Mesenchymal stem cell (in vitro differentiated cells and primary cell): Measurements from ENCODE around the gene TMPRSS4. TPM values are rescaled to one million over a fixed set of nuclear protein-coding genes. Genes with fewer than 3 reads are reported as not detected.

Experiments used
- DNase-seq: peaks from one replicate; pipeline ENCODE4 v3.0.0-alpha.2; 2013
- H2AFZ ChIP-seq: one replicate; pipeline ENCODE4 v1.6.1; 2013; ENCODE audit warnings: low read depth, mild to moderate bottlenecking, control low read depth, inconsistent platforms, low read length, moderate library complexity
- H2AK5ac ChIP-seq: 2 replicates; pipeline ENCODE4 v1.6.1; 2013; ENCODE audit warnings: low read length, moderate library complexity, mild to moderate bottlenecking, inconsistent platforms; ENCODE audit not compliant: severe bottlenecking
- H2BK120ac ChIP-seq: one replicate; pipeline ENCODE4 v1.6.1; 2013; ENCODE audit warnings: low read depth, mild to moderate bottlenecking, inconsistent platforms, low read length, moderate library complexity
- H2BK12ac ChIP-seq, 2 experiments: one replicate each; pipeline ENCODE4 v1.6.1; 2013; ENCODE audit warnings: inconsistent platforms in 2 of 2, low read length in 2 of 2, mild to moderate bottlenecking in 2 of 2, moderate library complexity in 2 of 2, control low read depth in 1 of 2
- H2BK15ac ChIP-seq: one replicate; pipeline ENCODE4 v1.6.1; 2013; ENCODE audit warnings: mild to moderate bottlenecking, low read depth, inconsistent platforms; ENCODE audit not compliant: poor library complexity, severe bottlenecking
- H2BK5ac ChIP-seq: 2 replicates; pipeline ENCODE4 v1.6.1; 2013; ENCODE audit warnings: low read depth, mild to moderate bottlenecking, low read length, control low read depth, inconsistent platforms; ENCODE audit not compliant: poor library complexity, severe bottlenecking
- H3K14ac ChIP-seq, 2 experiments: one replicate each; pipeline ENCODE4 v1.6.1; 2013; ENCODE audit warnings: inconsistent platforms in 2 of 2, low read length in 2 of 2, control low read depth in 1 of 2, mild to moderate bottlenecking in 1 of 2, moderate library complexity in 1 of 2
- H3K18ac ChIP-seq, 2 experiments: one replicate each; pipeline ENCODE4 v1.6.1; 2013; ENCODE audit warnings: inconsistent platforms in 2 of 2, low read length in 2 of 2, control low read depth in 1 of 2, low read depth in 1 of 2, mild to moderate bottlenecking in 1 of 2
- H3K23ac ChIP-seq, 2 experiments: one replicate each; pipeline ENCODE4 v1.6.1; 2013; ENCODE audit warnings: inconsistent platforms in 2 of 2, low read length in 2 of 2, mild to moderate bottlenecking in 2 of 2, moderate library complexity in 2 of 2, control low read depth in 1 of 2
- H3K27ac ChIP-seq: 2 replicates; pipeline ENCODE4 v1.5.1; 2013; ENCODE audit warnings: mild to moderate bottlenecking, moderate library complexity, low read length, control low read depth, inconsistent platforms; ENCODE audit not compliant: poor library complexity, severe bottlenecking
- H3K27me3 ChIP-seq, 2 experiments: 2 replicates each; pipeline versions ENCODE4 v1.6.1 to v1.7.0; 2013; ENCODE audit warnings: low read length in 2 of 2, mild to moderate bottlenecking in 2 of 2, moderate library complexity in 2 of 2, control low read depth in 1 of 2, inconsistent platforms in 1 of 2; ENCODE audit not compliant: control insufficient read depth in 1 of 2, insufficient read depth in 1 of 2
- H3K36me3 ChIP-seq, 2 experiments: 2 replicates each; pipeline versions ENCODE4 v1.6.1 to v1.7.0; 2013; ENCODE audit warnings: low read length in 2 of 2, control low read depth in 1 of 2, inconsistent platforms in 1 of 2, low read depth in 1 of 2, mild to moderate bottlenecking in 1 of 2; ENCODE audit not compliant: insufficient read depth in 2 of 2, control insufficient read depth in 1 of 2
- H3K4ac ChIP-seq, 2 experiments: one replicate each; pipeline ENCODE4 v1.6.1; 2013; ENCODE audit warnings: inconsistent platforms in 2 of 2, low read length in 2 of 2, mild to moderate bottlenecking in 2 of 2, moderate library complexity in 2 of 2, control low read depth in 1 of 2, low read depth in 1 of 2
- H3K4me1 ChIP-seq: 2 replicates; pipeline ENCODE4 v1.6.1; 2013; ENCODE audit warnings: low read depth, low read length, control low read depth; ENCODE audit not compliant: control insufficient read depth, insufficient read depth
- H3K4me2 ChIP-seq: 2 replicates; pipeline ENCODE4 v1.6.1; 2013; ENCODE audit warnings: low read length, mild to moderate bottlenecking, inconsistent platforms; ENCODE audit not compliant: poor library complexity, severe bottlenecking
- H3K4me3 ChIP-seq, 2 experiments: 2 replicates each; pipeline versions ENCODE4 v1.5.1 to v1.7.0; 2013; ENCODE audit warnings: low read length in 2 of 2, mild to moderate bottlenecking in 2 of 2, control low read depth in 1 of 2, low read depth in 1 of 2; ENCODE audit not compliant: insufficient read depth in 1 of 2
- H3K79me1 ChIP-seq: replicated peaks from 2 replicates; pipeline ENCODE4 v1.6.1; 2013; ENCODE audit warnings: mild to moderate bottlenecking, control low read depth, low read length, inconsistent platforms; ENCODE audit not compliant: poor library complexity, severe bottlenecking
- H3K9ac ChIP-seq: 2 replicates; pipeline ENCODE4 v1.7.0; 2013; ENCODE audit warnings: mild to moderate bottlenecking, low read length, moderate library complexity
- H3K9me3 ChIP-seq: 2 replicates; pipeline ENCODE4 v1.7.0; 2013; ENCODE audit warnings: mild to moderate bottlenecking, low read length; ENCODE audit not compliant: control insufficient read depth
- H4K8ac ChIP-seq: one replicate; pipeline ENCODE4 v1.6.1; 2013; ENCODE audit warnings: inconsistent platforms, mild to moderate bottlenecking, low read length, moderate library complexity
- H4K91ac ChIP-seq: one replicate; pipeline ENCODE4 v1.6.1; 2013; ENCODE audit warnings: mild to moderate bottlenecking, low read length, inconsistent platforms
- WGBS: methylation state at CpG from one replicate; pipeline ENCODE4 v1.1.7; 2013; ENCODE audit warnings: mixed read lengths; 5-methylcytosine and 5-hydroxymethylcytosine counted together
- polyA plus RNA-seq, 2 experiments: library from polyadenylated mRNA; stranded (reverse); fragments of 200-250 nt; gene quantifications; one replicate each; pipeline ENCODE4 v1.2.3, GENCODE V29; 2013

Gene TMPRSS4
- polyA plus RNA-seq (2013, experiment 1 of 2), result not detected
- not detected for polyA plus RNA-seq (2013, experiment 2 of 2)

GRCh38 chr11:118076754-118077281, at the start of gene TMPRSS4:
Gene TMPRSS4, plus strand, starts transcription at chr11:118077078. Its CDS starts 225 bp downstream, at chr11:118077303.
- no peak within 1 kb of the TSS for H3K14ac ChIP-seq
- 85% methylated on average over 7 of the region's 7 CpGs for WGBS
- no peak within 1 kb of the TSS for H3K4ac ChIP-seq

GRCh38 chr11:118027694-118028093, 49.2 kb upstream of the TMPRSS4 start:
- WGBS, result 65% methylated on average over 4 of the region's 4 CpGs
- Histone ChIP-seq H3K23ac (no peak overlapping the region), H2AK5ac (no peak overlapping the region), H3K4ac (no peak overlapping the region), H3K79me1 (no peaks in the 10 kb centered on the region), H3K9me3 (no peaks in the 10 kb centered on the region), H2BK5ac (no peak overlapping the region), H3K4me1 (no peaks in the 10 kb centered on the region), H3K9ac (no peak overlapping the region), H3K4me3 (no peak overlapping the region), H3K4me2 (no peak overlapping the region), H2AFZ (no peak overlapping the region), H2BK15ac (no peak overlapping the region), H4K91ac (no peak overlapping the region), H3K36me3 (no peaks in the 10 kb centered on the region), H3K18ac (no peak overlapping the region), H2BK120ac (no peak overlapping the region), H3K27me3 (peaks cover 18 to 20% of the 10 kb centered on the region in 2 experiments), H2BK12ac (no peak overlapping the region), H4K8ac (no peak overlapping the region), H3K27ac (no peak overlapping the region), H3K14ac (no peak overlapping the region)
- DNase-seq, result no peak

More at GRCh38 chr11:118076754-118077281, at the start of gene TMPRSS4:
- no peak within 1 kb of the TSS for H2AFZ ChIP-seq
- no peak within 1 kb of the TSS for H3K27ac ChIP-seq
- H2BK15ac ChIP-seq, result no peak within 1 kb of the TSS
- H2AK5ac ChIP-seq, result no peak within 1 kb of the TSS
- no peaks in the 10 kb centered on the region for H3K9me3 ChIP-seq
- H2BK5ac ChIP-seq, result no peak within 1 kb of the TSS
- no peak within 1 kb of the TSS for H3K18ac ChIP-seq
- peaks cover 58 to 75% of the 10 kb centered on the region in 2 experiments for H3K27me3 ChIP-seq
- no peak within 1 kb of the TSS for H4K8ac ChIP-seq
- DNase-seq, result no peak
- H4K91ac ChIP-seq, result no peak within 1 kb of the TSS
- no peak within 1 kb of the TSS for H3K4me3 ChIP-seq
- H2BK120ac ChIP-seq, result no peak within 1 kb of the TSS
- no peak within 1 kb of the TSS for H3K4me2 ChIP-seq
- H3K36me3 ChIP-seq, result no peaks in the 10 kb centered on the region
- H3K4me1 ChIP-seq, result no peaks in the 10 kb centered on the region
- no peak within 1 kb of the TSS for H2BK12ac ChIP-seq
- no peak within 1 kb of the TSS for H3K23ac ChIP-seq
- no peaks in the 10 kb centered on the region for H3K79me1 ChIP-seq
- H3K9ac ChIP-seq, result no peak within 1 kb of the TSS

- H2AK5ac ChIP-seq, result no peak overlapping the region
- H3K23ac ChIP-seq, result no peak overlapping the region
- H3K79me1 ChIP-seq, result no peaks in the 10 kb centered on the region
- WGBS, result 92% methylated on average over 1 of the region's 3 CpGs
- no peak overlapping the region for H3K4me3 ChIP-seq
- H3K4ac ChIP-seq, result no peak overlapping the region
- H4K8ac ChIP-seq, result no peak overlapping the region
- H2BK5ac ChIP-seq, result no peak overlapping the region
- no peak overlapping the region for H3K14ac ChIP-seq
- H2AFZ ChIP-seq, result no peak overlapping the region
- no peak overlapping the region for H2BK120ac ChIP-seq
- no peaks in the 10 kb centered on the region for H3K36me3 ChIP-seq
- no peak overlapping the region for H4K91ac ChIP-seq
- H3K18ac ChIP-seq, result no peak overlapping the region
- DNase-seq, result no peak
- H2BK15ac ChIP-seq, result no peak overlapping the region
- peaks cover 18 to 24% of the 10 kb centered on the region in 2 experiments for H3K27me3 ChIP-seq
- no peaks in the 10 kb centered on the region for H3K9me3 ChIP-seq
- no peak overlapping the region for H2BK12ac ChIP-seq
- no peak overlapping the region for H3K4me2 ChIP-seq
- H3K27ac ChIP-seq, result no peak overlapping the region
- no peak overlapping the region for H3K9ac ChIP-seq
- H3K4me1 ChIP-seq, result no peaks in the 10 kb centered on the region
Measured at GRCh38 chr11:118028626-118029025, 48.3 kb upstream of the TMPRSS4 start.

- H2BK12ac ChIP-seq, result no peak overlapping the region
- H2BK120ac ChIP-seq, result no peak overlapping the region
- H3K9me3 ChIP-seq, result no peaks in the 10 kb centered on the region
- H2BK15ac ChIP-seq, result no peak overlapping the region
- no peak overlapping the region for H3K18ac ChIP-seq
- H3K4ac ChIP-seq, result no peak overlapping the region
- H3K27ac ChIP-seq, result no peak overlapping the region
- no peak overlapping the region for H3K4me3 ChIP-seq
- H3K4me2 ChIP-seq, result no peak overlapping the region
- no peaks in the 10 kb centered on the region for H3K79me1 ChIP-seq
- H3K23ac ChIP-seq, result no peak overlapping the region
- H3K9ac ChIP-seq, result no peak overlapping the region
- no peak overlapping the region for H4K91ac ChIP-seq
- H3K4me1 ChIP-seq, result no peaks in the 10 kb centered on the region
- H4K8ac ChIP-seq, result no peak overlapping the region
- no peaks in the 10 kb centered on the region for H3K36me3 ChIP-seq
- no peak for DNase-seq
- H2AFZ ChIP-seq, result no peak overlapping the region
- no peak overlapping the region for H3K14ac ChIP-seq
- no peak overlapping the region for H2AK5ac ChIP-seq
- no peak overlapping the region for H2BK5ac ChIP-seq
- H3K27me3 ChIP-seq, result peaks cover 18 to 29% of the 10 kb centered on the region in 2 experiments
- 78% methylated on average over 2 of the region's 4 CpGs for WGBS
Measured at GRCh38 chr11:118033443-118033842, 43.4 kb upstream of the TMPRSS4 start.
